ENCODE measurements around the gene CMTM5.

Gene CMTM5

DNA sequence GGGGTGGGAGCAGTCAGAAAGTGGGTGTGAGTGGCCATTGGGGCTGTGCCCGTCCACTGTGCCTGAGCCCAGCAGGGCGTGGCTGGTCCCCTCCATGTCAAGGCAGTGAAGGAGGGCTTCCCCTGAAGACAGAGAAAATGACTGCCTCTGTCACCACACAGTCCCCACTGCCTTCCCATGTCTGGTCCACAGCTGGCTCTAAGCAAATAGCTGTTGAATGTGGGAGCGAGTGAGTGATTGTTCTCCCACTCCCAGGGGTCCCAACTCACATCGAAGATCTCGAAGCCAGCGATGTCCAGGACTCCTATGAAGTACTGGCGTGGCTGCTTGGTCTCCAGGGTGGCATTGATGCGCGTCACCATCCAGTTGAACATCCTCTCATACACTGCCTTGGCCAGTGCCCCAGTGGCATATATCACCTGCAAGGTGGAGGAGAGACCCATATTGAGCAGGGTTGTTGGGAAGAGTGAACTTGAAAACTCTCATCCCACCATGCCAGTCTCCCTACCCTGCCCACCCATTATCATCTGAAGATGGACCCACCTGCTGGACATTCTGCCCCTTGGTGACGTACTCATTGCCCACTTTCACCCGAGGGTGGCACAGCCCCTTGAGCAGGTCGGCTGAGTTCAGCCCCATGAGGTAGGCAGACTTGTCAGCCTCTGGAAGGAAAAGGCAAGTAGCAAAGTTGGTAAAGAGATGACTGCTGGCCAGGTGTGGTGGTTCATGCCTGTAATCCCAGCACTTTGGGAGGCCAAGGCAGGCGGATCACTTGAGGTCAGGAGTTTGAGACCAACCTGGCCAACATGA, 52.0 kb downstream of the CMTM5 start:
- Histone ChIP-seq H3K27ac (no peak overlapping the region), H3K4me3 (no peak overlapping the region)
- no peak for DNase-seq (ENCODE audit: low spot score)
- TF ChIP-seq, protein P1, sequence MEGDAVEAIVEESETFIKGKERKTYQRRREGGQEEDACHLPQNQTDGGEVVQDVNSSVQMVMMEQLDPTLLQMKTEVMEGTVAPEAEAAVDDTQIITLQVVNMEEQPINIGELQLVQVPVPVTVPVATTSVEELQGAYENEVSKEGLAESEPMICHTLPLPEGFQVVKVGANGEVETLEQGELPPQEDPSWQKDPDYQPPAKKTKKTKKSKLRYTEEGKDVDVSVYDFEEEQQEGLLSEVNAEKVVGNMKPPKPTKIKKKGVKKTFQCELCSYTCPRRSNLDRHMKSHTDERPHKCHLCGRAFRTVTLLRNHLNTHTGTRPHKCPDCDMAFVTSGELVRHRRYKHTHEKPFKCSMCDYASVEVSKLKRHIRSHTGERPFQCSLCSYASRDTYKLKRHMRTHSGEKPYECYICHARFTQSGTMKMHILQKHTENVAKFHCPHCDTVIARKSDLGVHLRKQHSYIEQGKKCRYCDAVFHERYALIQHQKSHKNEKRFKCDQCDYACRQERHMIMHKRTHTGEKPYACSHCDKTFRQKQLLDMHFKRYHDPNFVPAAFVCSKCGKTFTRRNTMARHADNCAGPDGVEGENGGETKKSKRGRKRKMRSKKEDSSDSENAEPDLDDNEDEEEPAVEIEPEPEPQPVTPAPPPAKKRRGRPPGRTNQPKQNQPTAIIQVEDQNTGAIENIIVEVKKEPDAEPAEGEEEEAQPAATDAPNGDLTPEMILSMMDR (IDR thresholded peaks at IDR 0.05) = no peak

Data from coronary artery (tissue), 2 donors.